IMR-90 (cell line): ENCODE results near the gene ETS1. TPM values are rescaled to one million over a fixed set of nuclear protein-coding genes. Genes with fewer than 3 reads are reported as not detected.

Source experiments
- ATAC-seq: fragments of 200-7000 bp; cut with Tn5 transposase; 2 replicates; pipeline ENCODE4 v1.9.1; 2020; ENCODE audit warnings: low read depth, mild to moderate bottlenecking, moderate library complexity
- BruUV-seq: library from RNA; stranded (reverse); fragments of 400-500 nt; replicated peaks from 2 replicates; lab custom pipeline; 2021; lab: Mats Ljungman, UMichigan
- CTCF ChIA-PET: fragments of 300-600 bp; formaldehyde crosslinking; extraction: SDS; loops from one replicate; lab custom pipeline; 2021; ENCODE audit warnings: antibody characterized with exemption; lab: Yijun Ruan, JAX
- POLR2A ChIA-PET: fragments of 300-600 bp; sonication (Branson Sonifier 250); formaldehyde crosslinking; loops from one replicate; lab custom pipeline; 2022; ENCODE audit warnings: antibody characterized with exemption; ENCODE audit not compliant: unreplicated experiment; lab: Charles Lee
- DNase-seq: peaks from one replicate; pipeline ENCODE4 v3.0.0; 2013
- H2AFZ ChIP-seq: replicated peaks from 2 replicates; pipeline ENCODE3; 2013; ENCODE audit warnings: low read length, mild to moderate bottlenecking; ENCODE audit not compliant: poor library complexity
- H2AK5ac ChIP-seq: 2 replicates; pipeline ENCODE4 v1.6.1; 2013; ENCODE audit warnings: low read depth, low read length, inconsistent platforms
- H2AK9ac ChIP-seq: replicated peaks from 2 replicates; pipeline ENCODE3; 2013; ENCODE audit warnings: mild to moderate bottlenecking, low read depth, low read length, moderate library complexity; ENCODE audit not compliant: poor library complexity
- H2BK120ac ChIP-seq: 2 replicates; pipeline ENCODE4 v1.6.1; 2013; ENCODE audit warnings: low read depth, low read length, inconsistent platforms
- H2BK15ac ChIP-seq: 3 replicates; pipeline ENCODE4 v1.6.1; 2013; ENCODE audit warnings: low read depth, low read length, inconsistent platforms
- H2BK20ac ChIP-seq: 2 replicates; pipeline ENCODE4 v1.6.1; 2013; ENCODE audit warnings: low read depth, mild to moderate bottlenecking, inconsistent platforms, low read length, moderate library complexity
- H2BK5ac ChIP-seq: 2 replicates; pipeline ENCODE4 v1.6.1; 2013; ENCODE audit warnings: mild to moderate bottlenecking, low read depth, low read length, inconsistent platforms; ENCODE audit not compliant: poor library complexity, severe bottlenecking
- H3K14ac ChIP-seq: replicated peaks from 2 replicates; pipeline ENCODE4 v1.6.1; 2013; ENCODE audit warnings: low read depth, low read length, inconsistent platforms
- H3K18ac ChIP-seq: 2 replicates; pipeline ENCODE4 v1.6.1; 2013; ENCODE audit warnings: low read depth, low read length, control low read depth
- H3K23ac ChIP-seq: 2 replicates; pipeline ENCODE4 v1.6.1; 2013; ENCODE audit warnings: low read depth, low read length, inconsistent platforms
- H3K27ac ChIP-seq: 2 replicates; pipeline ENCODE4 v1.5.1; 2013; ENCODE audit warnings: mild to moderate bottlenecking, control low read depth, low read length; ENCODE audit not compliant: insufficient read depth
- H3K27me3 ChIP-seq: 2 replicates; pipeline ENCODE4 v1.6.1; 2013; ENCODE audit warnings: low read length; ENCODE audit not compliant: control insufficient read depth, insufficient read depth
- H3K36me3 ChIP-seq: 2 replicates; pipeline ENCODE4 v1.6.1; 2013; ENCODE audit warnings: low read length, mixed read lengths; ENCODE audit not compliant: control insufficient read depth, insufficient read depth
- H3K4ac ChIP-seq: 2 replicates; pipeline ENCODE4 v1.6.1; 2013; ENCODE audit warnings: low read depth, low read length, inconsistent platforms
- H3K4me1 ChIP-seq: 2 replicates; pipeline ENCODE4 v1.6.1; 2013; ENCODE audit warnings: low read length, mixed read lengths; ENCODE audit not compliant: control insufficient read depth, insufficient read depth
- H3K4me2 ChIP-seq: 2 replicates; pipeline ENCODE4 v1.6.1; 2013; ENCODE audit warnings: low read depth, mild to moderate bottlenecking, control low read depth, low read length, moderate library complexity
- H3K4me3 ChIP-seq: 2 replicates; pipeline ENCODE4 v1.5.1; 2013; ENCODE audit warnings: low read depth, mild to moderate bottlenecking, control low read depth, low read length, moderate library complexity; ENCODE audit not compliant: insufficient read depth
- H3K56ac ChIP-seq: 2 replicates; pipeline ENCODE4 v1.6.1; 2013; ENCODE audit warnings: low read length, inconsistent platforms; ENCODE audit not compliant: insufficient read depth; ENCODE audit errors: extremely low read depth
- H3K79me1 ChIP-seq, 2 experiments: 2 replicates each; pipeline ENCODE4 v1.6.1; 2013; ENCODE audit warnings: low read length in 2 of 2, inconsistent platforms in 1 of 2, low read depth in 1 of 2
- H3K9ac ChIP-seq: 2 replicates; pipeline ENCODE4 v1.6.1; 2013; ENCODE audit warnings: low read depth, low read length, control low read depth
- H3K9me1 ChIP-seq: 2 replicates; pipeline ENCODE4 v1.6.1; 2013; ENCODE audit warnings: low read length, inconsistent platforms; ENCODE audit not compliant: insufficient read depth
- H3K9me3 ChIP-seq: 2 replicates; pipeline ENCODE4 v1.6.1; 2013; ENCODE audit warnings: low read length; ENCODE audit not compliant: control insufficient read depth, insufficient read depth
- H4K20me1 ChIP-seq: 2 replicates; pipeline ENCODE4 v1.6.1; 2013; ENCODE audit warnings: low read length, inconsistent platforms; ENCODE audit not compliant: insufficient read depth
- H4K5ac ChIP-seq: 2 replicates; pipeline ENCODE4 v1.6.1; 2013; ENCODE audit warnings: mild to moderate bottlenecking, low read depth, low read length, control low read depth
- H4K8ac ChIP-seq, 2 experiments: 2 replicates each; pipeline ENCODE4 v1.6.1; 2013; ENCODE audit warnings: low read depth in 2 of 2, low read length in 2 of 2, control low read depth in 1 of 2, inconsistent platforms in 1 of 2
- H4K91ac ChIP-seq: 2 replicates; pipeline ENCODE4 v1.6.1; 2013; ENCODE audit warnings: low read depth, low read length, inconsistent platforms; ENCODE audit not compliant: insufficient read depth
- BHLHE40 ChIP-seq: fragments of 150-350 bp; IDR thresholded peaks from 2 replicates; pipeline ENCODE4 v1.6.1; 2016; ENCODE audit warnings: mild to moderate bottlenecking, low read depth, low read length
- CEBPB ChIP-seq: IDR thresholded peaks from 2 replicates; pipeline ENCODE4 v1.6.1; 2012; ENCODE audit warnings: low read depth, low read length, improper control_type of control experiment
- CHD1 ChIP-seq: IDR thresholded peaks from 2 replicates; pipeline ENCODE4 v1.6.1; 2012; ENCODE audit warnings: low read depth, low read length, improper control_type of control experiment
- FOS ChIP-seq: fragments of 150-350 bp; IDR thresholded peaks from 2 replicates; pipeline ENCODE4 v1.6.1; 2016; ENCODE audit warnings: low read depth, low read length
- MAZ ChIP-seq: IDR thresholded peaks from 2 replicates; pipeline ENCODE4 v1.6.1; 2012; ENCODE audit warnings: low read depth, mild to moderate bottlenecking, low read length, improper control_type of control experiment, moderate library complexity, borderline replicate concordance
- MXI1 ChIP-seq: IDR thresholded peaks from 2 replicates; pipeline ENCODE4 v1.6.1; 2012; ENCODE audit warnings: low read depth, mild to moderate bottlenecking, low read length, moderate library complexity, borderline replicate concordance
- RAD21 ChIP-seq: IDR thresholded peaks from 2 replicates; pipeline ENCODE4 v1.6.1; 2012; ENCODE audit warnings: low read length, improper control_type of control experiment
- RCOR1 ChIP-seq: IDR thresholded peaks from 2 replicates; pipeline ENCODE4 v1.6.1; 2012; ENCODE audit warnings: mild to moderate bottlenecking, low read length, improper control_type of control experiment; ENCODE audit not compliant: insufficient replicate concordance
- RFX5 ChIP-seq: IDR thresholded peaks from 2 replicates; pipeline ENCODE4 v1.8.0; 2012; ENCODE audit warnings: low read depth, mild to moderate bottlenecking, low read length, moderate library complexity
- SMC3 ChIP-seq: fragments of 150-350 bp; IDR thresholded peaks from 2 replicates; pipeline ENCODE4 v1.6.1; 2016; ENCODE audit warnings: low read depth, mild to moderate bottlenecking, antibody characterized with exemption, low read length, moderate library complexity
- WGBS, 2 experiments: methylation state at CpG; one replicate each; pipeline versions ENCODE4 v1.1.5 to v1.1.7; 2013; ENCODE audit warnings: missing lambda C conversion rate in 2 of 2; ENCODE audit not compliant: insufficient read length in 1 of 2; ENCODE audit errors: extremely low coverage in 2 of 2; 5-methylcytosine and 5-hydroxymethylcytosine counted together
- dilution Hi-C: fragments of 300-500 bp; cut with HindIII; formaldehyde crosslinking; loops from one replicate; pipeline ENCODE4 v1.14.3; 2018; ENCODE audit warnings: low sequenced_read_pairs; ENCODE audit not compliant: unreplicated experiment
- in situ Hi-C: fragments of 300-500 bp; cut with MboI; formaldehyde crosslinking; loops from 3 replicates; pipeline ENCODE4 v1.14.3; 2019; ENCODE audit warnings: low sequenced_read_pairs, inconsistent platforms, mixed read lengths
- intact Hi-C: fragments of 100-400 bp; cut with micrococcal nuclease; formaldehyde crosslinking; loops from 2 replicates; pipeline ENCODE4 v1.10.0; 2022
- polyA plus RNA-seq, 3 experiments: library from polyadenylated mRNA; depleted of rRNA; stranded (reverse); fragments of >200 nt; gene quantifications; 2 replicates each; pipeline ENCODE4 v1.2.3, GENCODE V29; 2012; ENCODE audit warnings: low replicate concordance in 1 of 3
- total RNA-seq: library from RNA; depleted of rRNA; stranded (reverse); fragments of >200 nt; gene quantifications from 2 replicates; pipeline ENCODE4 v1.2.3, GENCODE V29; 2012
- TF ChIP-seq, protein P1 (sequence below): conservative IDR thresholded peaks from 2 replicates; pipeline ENCODE4 v1.5.1; 2012; ENCODE audit warnings: mild to moderate bottlenecking, low read depth, low read length, improper control_type of control experiment
- TF ChIP-seq, protein P2 (sequence below): fragments of 150-350 bp; IDR thresholded peaks from 2 replicates; pipeline ENCODE4 v1.6.1; 2016; ENCODE audit warnings: low read depth, mild to moderate bottlenecking, low read length, moderate library complexity, borderline replicate concordance

ETS1 gene
- total and polyA plus RNA-seq, 2 of the 4 experiments (the other 2 are of a cell fraction): 41.2 to 56.3 TPM

GRCh38 chr11:128603003-128603696 is 15.8 kb upstream of the ETS1 start:
- no peak overlapping the region for H2BK120ac ChIP-seq
- no peaks in the 10 kb centered on the region for H4K20me1 ChIP-seq
- no peaks in the 10 kb centered on the region for H3K9me3 ChIP-seq
- no peaks in the 10 kb centered on the region for H3K36me3 ChIP-seq
- no peak overlapping the region for H2BK20ac ChIP-seq
- no TSS peak for BruUV-seq
- no peak overlapping the region for H2AK9ac ChIP-seq
- H3K56ac ChIP-seq: no peak overlapping the region
- WGBS, 2 experiments: 83% methylated on average over 1 of the region's 3 CpGs; no CpG with 5 or more reads in 1 of the 2 experiments
- no peak overlapping the region for H2BK5ac ChIP-seq
- H4K91ac ChIP-seq: no peak overlapping the region
- no peak overlapping the region for H4K5ac ChIP-seq
- no peak overlapping the region for H2AK5ac ChIP-seq
- no peak overlapping the region for H3K9ac ChIP-seq
- in situ Hi-C loops: no loop called here
- ATAC-seq (no peak), DNase-seq (no peak)
- no peak overlapping the region for H2AFZ ChIP-seq
- H3K27me3 ChIP-seq: peaks cover 2% of the 10 kb centered on the region; the same call in 1 of the 2 replicates
- POLR2A ChIA-PET: no interaction called here
- no peak overlapping the region for H3K18ac ChIP-seq
- H3K4ac ChIP-seq: no peak overlapping the region
- H3K4me1 ChIP-seq: peaks cover 2% of the 10 kb centered on the region; the same call in 1 of the 2 replicates
- TF ChIP-seq CHD1: no peak
- TF ChIP-seq BHLHE40: no peak
- TF ChIP-seq RAD21: no peak
- no peak for TF ChIP-seq MAZ
- TF ChIP-seq, protein P1, sequence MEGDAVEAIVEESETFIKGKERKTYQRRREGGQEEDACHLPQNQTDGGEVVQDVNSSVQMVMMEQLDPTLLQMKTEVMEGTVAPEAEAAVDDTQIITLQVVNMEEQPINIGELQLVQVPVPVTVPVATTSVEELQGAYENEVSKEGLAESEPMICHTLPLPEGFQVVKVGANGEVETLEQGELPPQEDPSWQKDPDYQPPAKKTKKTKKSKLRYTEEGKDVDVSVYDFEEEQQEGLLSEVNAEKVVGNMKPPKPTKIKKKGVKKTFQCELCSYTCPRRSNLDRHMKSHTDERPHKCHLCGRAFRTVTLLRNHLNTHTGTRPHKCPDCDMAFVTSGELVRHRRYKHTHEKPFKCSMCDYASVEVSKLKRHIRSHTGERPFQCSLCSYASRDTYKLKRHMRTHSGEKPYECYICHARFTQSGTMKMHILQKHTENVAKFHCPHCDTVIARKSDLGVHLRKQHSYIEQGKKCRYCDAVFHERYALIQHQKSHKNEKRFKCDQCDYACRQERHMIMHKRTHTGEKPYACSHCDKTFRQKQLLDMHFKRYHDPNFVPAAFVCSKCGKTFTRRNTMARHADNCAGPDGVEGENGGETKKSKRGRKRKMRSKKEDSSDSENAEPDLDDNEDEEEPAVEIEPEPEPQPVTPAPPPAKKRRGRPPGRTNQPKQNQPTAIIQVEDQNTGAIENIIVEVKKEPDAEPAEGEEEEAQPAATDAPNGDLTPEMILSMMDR: no peak
- no peak for TF ChIP-seq FOS
- TF ChIP-seq RFX5: no peak
- TF ChIP-seq SMC3: no peak
- no peak for TF ChIP-seq CEBPB
- TF ChIP-seq, protein P2, sequence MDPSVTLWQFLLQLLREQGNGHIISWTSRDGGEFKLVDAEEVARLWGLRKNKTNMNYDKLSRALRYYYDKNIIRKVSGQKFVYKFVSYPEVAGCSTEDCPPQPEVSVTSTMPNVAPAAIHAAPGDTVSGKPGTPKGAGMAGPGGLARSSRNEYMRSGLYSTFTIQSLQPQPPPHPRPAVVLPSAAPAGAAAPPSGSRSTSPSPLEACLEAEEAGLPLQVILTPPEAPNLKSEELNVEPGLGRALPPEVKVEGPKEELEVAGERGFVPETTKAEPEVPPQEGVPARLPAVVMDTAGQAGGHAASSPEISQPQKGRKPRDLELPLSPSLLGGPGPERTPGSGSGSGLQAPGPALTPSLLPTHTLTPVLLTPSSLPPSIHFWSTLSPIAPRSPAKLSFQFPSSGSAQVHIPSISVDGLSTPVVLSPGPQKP: no peak
- TF ChIP-seq RCOR1: no peak
- no peak for TF ChIP-seq MXI1
- dilution Hi-C loops: no loop called here
- no peaks in the 10 kb centered on the region for H3K79me1 ChIP-seq
- CTCF ChIA-PET: interaction anchor here (0.6 kb wide), 1 partner anchor 300 kb away, joined by 7 read pairs; no protein-coding TSS in a partner anchor
- intact Hi-C loops: no loop called here
- no peak overlapping the region for H3K4me2 ChIP-seq
- no peak overlapping the region for H3K23ac ChIP-seq
- H2BK15ac ChIP-seq: no peak overlapping the region
- no peaks in the 10 kb centered on the region for H3K9me1 ChIP-seq
- 0 out of 2 replicates have a peak overlapping the region, but pooled peaks have one; percentile 21 for H3K14ac ChIP-seq
- no peak overlapping the region for H3K27ac ChIP-seq
- H4K8ac ChIP-seq: no peak overlapping the region
- H3K4me3 ChIP-seq: no peak overlapping the region
